ENCODE data around the gene SSBP3.
"Not testable (repeated sequence)": the region's sequence is repeated elsewhere in the genome, so short reads cannot be mapped to it uniquely, and the experiment has no call there.

SSBP3 gene

GRCh38 chr1:54391450-54392209 lies 14.6 kb downstream of the SSBP3 start:
- no peak for DNase-seq (ENCODE audit: low read depth)

GRCh38 chr1:54390655-54391054 lies 15.5 kb downstream of the SSBP3 start:
- no peak for DNase-seq (ENCODE audit: low read depth)

DNA sequence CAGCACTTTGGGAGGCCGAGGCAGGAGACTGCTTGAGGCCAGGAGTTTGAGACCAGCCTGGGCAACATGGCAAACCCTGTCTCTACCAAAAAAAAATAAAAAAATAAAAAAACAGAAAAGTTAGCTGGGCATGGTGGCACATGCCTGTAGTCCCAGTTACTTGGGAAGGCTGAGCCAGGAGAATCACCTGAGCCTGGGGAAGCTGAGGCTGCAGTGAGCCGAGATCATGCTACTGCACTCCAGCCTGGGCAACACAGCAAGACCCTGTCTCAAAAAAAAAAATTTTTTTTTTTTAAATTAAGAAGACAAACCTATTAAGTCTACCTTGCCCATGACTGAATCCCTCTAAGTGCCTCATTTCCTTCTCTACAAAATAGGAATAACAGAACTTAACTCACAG lies 16.6 kb downstream of the SSBP3 start:
- not testable (repeated sequence) for DNase-seq (ENCODE audit: low read depth)

GRCh38 chr1:54387419-54387818 lies 18.8 kb downstream of the SSBP3 start:
- DNase-seq (ENCODE audit: low read depth), result no peak

- no peak for DNase-seq (ENCODE audit: low read depth)
These were observed 20.5 kb downstream of the SSBP3 start for GRCh38 chr1:54385727-54386022.

GRCh38 chr1:54384918-54385726 lies 21.1 kb downstream of the SSBP3 start:
- DNase-seq (ENCODE audit: low read depth), result no peak

GRCh38 chr1:54384471-54384870 lies 21.7 kb downstream of the SSBP3 start:
- no peak for DNase-seq (ENCODE audit: low read depth)

GRCh38 chr1:54381524-54381923 lies 24.7 kb downstream of the SSBP3 start:
- no peak for DNase-seq (ENCODE audit: low read depth)

DNA sequence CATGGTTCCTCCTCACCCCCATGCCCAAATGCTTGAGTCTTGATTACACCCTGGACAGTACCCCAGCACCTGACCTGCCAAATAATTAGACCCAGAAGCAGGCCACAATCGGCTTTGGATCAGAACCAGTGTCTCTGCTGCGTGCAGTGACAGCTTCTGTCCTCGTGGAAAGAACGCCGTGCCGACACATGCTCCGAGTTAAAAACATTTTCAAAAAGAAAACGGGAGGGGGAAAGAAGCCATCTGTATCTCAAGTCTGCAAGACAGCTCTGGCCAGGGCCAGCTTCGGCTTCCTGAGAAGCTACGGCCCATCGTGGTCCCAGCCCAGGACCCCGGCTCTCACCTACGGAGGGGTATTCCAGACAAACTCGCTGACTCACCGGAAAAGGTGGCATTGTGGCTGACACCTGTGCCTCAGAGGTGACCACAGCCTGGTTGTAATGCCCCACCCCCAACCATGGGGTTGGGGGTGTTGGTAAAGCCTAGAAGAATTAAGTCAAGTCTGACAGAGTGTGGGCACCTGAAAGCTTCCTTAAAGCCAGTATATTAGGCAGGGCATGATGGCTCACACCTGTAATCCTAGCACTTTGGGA lies 25.8 kb downstream of the SSBP3 start:
- peak; percentile 16 for DNase-seq (ENCODE audit: low read depth)

GRCh38 chr1:54379555-54380289 lies 26.5 kb downstream of the SSBP3 start:
- no peak for DNase-seq (ENCODE audit: low read depth)

DNA sequence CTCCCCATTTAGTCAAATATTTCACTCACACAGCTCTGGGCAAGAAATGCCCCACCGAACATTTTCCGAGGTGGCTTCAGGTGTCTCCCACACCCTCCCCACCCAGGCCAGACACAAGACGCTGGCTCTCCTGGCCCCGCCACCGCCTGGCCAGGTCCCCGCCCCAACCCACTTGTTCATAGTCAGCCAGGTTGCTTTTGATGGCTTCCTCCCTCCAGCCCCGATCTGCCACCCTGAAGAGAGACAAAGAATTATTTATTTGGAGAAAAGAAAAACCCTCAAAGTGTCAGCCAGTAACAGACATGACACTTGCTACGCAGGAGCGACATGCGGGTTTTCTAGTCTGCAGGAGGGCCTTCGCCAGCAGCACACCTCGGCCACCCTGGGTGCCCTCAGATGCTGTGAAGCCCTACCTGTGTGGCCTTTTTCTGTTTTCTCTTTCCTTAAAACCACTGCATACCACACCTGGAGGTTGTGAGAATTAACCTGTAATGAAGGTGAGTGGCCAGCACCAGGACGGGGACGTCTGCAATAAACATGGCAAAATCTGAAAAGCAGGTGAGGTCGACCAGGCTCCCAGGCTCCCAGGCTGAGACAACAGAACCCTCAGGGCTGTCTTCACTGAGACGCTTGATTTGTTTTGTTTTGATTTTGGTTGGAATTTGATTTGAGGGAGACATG lies 27.2 kb downstream of the SSBP3 start:
- no peak for DNase-seq (ENCODE audit: low read depth)

GRCh38 chr1:54378157-54378873 lies 27.9 kb downstream of the SSBP3 start:
- no peak for DNase-seq (ENCODE audit: low read depth)

GRCh38 chr1:54377040-54377691 lies 29.0 kb downstream of the SSBP3 start:
- no peak for DNase-seq (ENCODE audit: low read depth)

DNA sequence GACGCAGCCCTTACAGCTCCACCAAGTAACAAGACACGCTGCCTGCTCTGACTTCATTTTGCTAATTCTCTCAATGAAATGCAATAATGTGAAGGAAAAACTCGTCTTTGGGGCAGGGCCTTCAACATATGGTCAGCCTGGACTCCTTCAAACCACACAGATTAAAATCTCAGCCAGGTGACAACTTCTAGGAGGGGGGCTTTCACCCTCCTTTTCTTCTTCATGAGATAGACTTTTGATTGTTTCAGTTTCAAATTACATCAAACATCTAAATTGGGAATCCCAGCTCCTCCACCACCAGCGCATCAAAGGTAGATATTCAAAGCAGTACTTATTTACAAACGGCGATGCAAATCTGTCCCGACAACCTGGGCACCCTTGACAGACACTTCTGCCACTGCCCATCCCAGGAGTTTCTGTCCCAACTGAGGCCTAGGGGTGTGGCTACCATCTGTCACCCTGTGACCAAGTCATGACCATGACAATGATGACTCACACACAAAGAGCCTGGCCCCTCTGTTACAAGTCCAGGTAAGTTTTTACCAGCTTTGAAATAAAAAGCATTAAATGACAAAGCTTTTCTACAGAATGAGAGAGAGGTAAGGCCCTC lies 29.7 kb downstream of the SSBP3 start:
- DNase-seq (ENCODE audit: low read depth), result no peak

DNA sequence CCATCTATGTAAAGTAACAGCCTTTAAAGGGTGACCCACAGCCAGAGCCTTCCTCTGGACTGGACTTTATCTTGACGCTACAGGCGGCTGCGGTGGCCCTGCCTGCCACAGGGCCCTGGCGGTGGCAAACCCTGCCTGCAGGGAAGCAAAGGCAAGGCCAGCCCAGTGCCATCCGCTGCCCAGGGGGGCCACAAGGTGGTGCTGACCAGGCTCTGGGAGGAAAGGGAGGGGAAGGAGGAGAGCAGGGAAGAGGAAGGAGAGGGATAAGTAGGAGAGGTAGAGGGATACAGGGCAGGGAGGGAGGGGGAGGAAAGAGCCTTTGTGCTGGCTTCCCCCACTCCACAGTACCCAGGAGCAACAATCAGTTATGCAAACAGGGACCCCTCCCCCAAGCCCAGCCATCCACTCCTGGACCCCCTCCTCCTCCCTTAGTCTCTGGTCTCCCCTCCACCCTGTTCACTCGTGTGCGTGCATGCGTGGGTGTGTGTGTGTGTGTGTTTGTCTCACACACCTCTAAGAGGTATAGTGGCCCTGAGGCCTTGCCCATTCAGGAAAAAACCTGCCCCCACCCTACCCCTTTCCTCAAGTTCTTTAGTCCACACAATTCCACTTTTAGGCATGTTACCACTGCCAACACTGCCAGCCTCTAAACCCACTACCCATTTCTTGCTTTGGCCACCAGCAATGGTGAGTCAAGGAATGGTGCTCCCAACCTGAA lies 30.3 kb downstream of the SSBP3 start:
- DNase-seq (ENCODE audit: low read depth), result no peak

- no peak for DNase-seq (ENCODE audit: low read depth)
These were observed 30.9 kb downstream of the SSBP3 start for GRCh38 chr1:54375298-54375697.

- DNase-seq (ENCODE audit: low read depth), result no peak
These were observed 31.4 kb downstream of the SSBP3 start for GRCh38 chr1:54374766-54375165.

DNA sequence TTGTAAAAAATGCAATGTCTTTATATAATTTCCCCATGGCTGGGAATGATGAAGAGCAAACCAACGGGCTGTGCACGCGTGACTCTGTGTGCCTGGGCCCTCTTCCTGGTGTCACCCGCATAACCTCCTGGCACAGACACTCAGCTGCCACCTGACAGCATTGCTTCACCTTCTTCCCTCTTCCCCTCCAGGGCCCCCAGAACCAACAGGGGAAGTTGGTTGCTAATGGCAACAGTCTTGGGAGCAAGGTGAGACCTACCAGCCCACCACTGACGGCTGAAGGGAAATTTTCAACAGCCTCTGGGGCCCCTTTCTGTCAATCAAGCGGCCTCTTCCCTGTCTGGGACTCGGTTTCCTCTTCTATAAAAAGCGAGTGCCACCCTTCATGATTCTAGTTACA lies 33.2 kb downstream of the SSBP3 start:
- DNase-seq (ENCODE audit: low read depth), result no peak

DNA sequence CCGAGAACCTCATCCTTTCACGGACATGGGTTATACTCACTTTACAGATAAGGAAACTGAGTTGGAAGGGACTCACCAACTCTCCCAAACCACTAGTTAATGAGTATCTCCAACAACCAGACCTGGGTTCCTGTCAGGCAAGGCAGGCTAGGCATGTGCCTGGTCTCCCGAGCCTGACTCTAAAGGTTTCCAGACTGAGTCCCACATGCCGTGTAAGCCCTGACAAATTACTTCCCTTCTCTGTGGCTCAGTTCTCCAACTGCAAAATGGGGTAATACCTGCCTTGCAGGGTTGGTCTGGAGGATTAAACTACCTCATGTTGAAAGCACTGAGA lies 34.3 kb downstream of the SSBP3 start:
- no peak for DNase-seq (ENCODE audit: low read depth)
